GM19455 (cell line): ENCODE results near the gene ZMIZ1.

Source experiments
- ATAC-seq: cut with Tn5 transposase; IDR thresholded peaks from one replicate; pipeline ENCODE4 v1.9.1; 2021; ENCODE audit not compliant: unreplicated experiment

Gene ZMIZ1

GRCh38 chr10:79166312-79166721, 97.6 kb downstream of the ZMIZ1 start:
- ATAC-seq = no peak

- no peak for ATAC-seq
Measured at GRCh38 chr10:79166741-79167140, 98.0 kb downstream of the ZMIZ1 start.

DNA sequence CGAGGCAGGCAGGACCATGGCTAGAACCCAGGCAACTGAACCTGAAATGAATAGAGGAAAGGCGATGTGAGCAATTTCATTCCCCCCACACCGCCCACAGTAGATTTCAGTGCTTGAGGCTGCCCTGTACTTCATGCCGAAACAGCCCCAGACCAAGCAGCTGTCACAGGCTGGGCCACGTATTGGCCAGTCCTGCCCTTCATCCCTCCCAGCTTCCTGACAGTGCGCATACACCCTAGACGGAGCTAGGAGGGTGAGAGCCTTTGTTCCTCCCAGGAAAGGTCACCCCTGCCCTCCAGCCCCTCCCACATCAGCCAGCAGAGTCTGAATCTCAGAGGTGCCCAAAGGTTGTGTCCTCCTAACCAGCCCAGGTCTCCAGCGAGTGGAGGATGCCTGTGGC, 98.8 kb downstream of the ZMIZ1 start:
- no peak for ATAC-seq

- no peak for ATAC-seq
Measured at GRCh38 chr10:79168210-79168609, 99.4 kb downstream of the ZMIZ1 start.

- ATAC-seq = no peak
Measured at GRCh38 chr10:79170226-79170752, 101.5 kb downstream of the ZMIZ1 start.

DNA sequence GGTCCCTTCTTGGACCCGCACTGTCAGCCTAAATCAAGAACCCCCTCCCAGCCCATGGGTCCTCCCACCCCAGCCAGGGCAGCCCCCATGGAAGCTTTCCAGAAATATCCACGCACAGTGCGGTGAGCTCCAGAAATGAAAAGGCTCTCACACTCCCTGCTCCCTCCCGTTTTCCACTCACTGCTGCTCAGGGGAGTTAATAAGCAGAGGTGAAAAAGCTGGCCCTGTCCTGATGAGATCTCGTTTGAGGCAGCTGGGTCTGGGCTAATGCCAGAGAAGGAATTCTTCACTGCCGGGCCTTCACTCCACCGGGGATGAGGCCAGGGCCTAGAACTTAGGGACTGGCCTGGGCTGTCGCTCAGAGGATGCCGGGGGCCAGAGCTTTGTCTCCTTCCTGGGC, 102.2 kb downstream of the ZMIZ1 start:
- no peak for ATAC-seq

DNA sequence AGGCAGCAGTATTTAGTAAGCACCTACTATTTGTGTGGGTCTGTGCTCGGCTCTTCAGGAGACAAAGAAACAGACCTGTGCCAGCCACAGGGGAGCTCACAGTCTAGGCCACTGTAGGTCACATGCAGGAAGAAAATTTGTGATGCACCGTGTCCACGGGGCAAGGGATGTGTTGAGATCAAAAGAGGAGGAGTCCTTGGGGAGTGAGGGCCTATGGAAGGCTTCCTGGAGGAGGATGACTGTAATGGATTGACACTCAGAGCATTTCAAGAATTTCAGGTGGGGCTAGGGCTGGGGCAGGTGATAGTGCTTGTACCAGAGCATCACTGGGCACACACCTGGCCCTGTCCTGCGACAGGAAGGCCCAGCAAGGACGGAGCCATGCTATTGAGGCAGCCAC, 102.7 kb downstream of the ZMIZ1 start:
- no peak for ATAC-seq

DNA sequence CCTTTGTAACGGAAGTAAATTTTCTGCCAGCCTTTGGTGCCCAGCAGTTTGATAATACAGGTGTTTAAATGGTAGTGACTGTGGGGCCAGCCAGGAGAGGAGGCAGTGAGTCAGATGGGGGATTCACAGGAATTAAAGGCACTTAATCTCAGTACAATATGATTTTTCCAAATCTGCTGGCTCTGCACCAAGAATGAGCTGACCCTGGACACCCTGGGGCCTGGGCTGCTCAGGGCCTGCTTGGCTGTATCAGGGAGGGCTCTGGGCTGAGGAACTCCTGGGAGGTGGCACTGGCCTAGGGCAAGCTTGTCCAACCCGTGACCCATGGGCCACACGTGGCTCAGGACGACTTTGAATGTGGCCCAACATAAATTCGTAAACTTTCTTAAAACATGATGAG, 104.1 kb downstream of the ZMIZ1 start:
- no peak for ATAC-seq

GRCh38 chr10:79173582-79174262, 105.0 kb downstream of the ZMIZ1 start:
- no peak for ATAC-seq

GRCh38 chr10:79176052-79176501, 107.3 kb downstream of the ZMIZ1 start:
- ATAC-seq = no peak

- no peak for ATAC-seq
Measured at GRCh38 chr10:79176949-79177602, 108.3 kb downstream of the ZMIZ1 start.

DNA sequence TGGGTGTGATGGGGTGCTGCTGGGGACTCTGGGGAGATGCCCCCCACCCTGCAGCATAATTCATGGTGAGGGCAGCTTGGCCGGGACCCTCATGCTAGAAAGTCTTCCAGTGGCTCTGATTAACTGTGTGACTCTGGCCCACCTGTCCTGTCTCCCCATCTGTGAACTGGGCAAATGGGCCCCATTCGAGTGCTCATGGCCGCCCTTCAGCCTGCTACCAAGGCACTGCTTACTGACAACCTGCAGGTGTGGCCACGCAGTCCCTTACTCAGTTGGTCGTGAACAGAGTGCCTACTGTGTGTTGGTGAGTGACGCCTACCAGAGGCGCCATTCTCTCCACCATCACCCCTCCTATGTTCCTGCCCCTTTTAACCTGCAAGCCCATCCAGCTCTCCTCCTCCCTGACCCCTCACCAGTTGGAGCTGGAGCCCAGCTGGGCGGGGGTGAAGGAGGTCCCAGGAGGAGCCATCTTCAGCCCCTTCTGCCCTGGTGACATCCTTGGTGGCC, 109.4 kb downstream of the ZMIZ1 start:
- no peak for ATAC-seq

GRCh38 chr10:79178614-79179163, 109.9 kb downstream of the ZMIZ1 start:
- no peak for ATAC-seq

- no peak for ATAC-seq
Measured at GRCh38 chr10:79179164-79179956, 110.6 kb downstream of the ZMIZ1 start.

DNA sequence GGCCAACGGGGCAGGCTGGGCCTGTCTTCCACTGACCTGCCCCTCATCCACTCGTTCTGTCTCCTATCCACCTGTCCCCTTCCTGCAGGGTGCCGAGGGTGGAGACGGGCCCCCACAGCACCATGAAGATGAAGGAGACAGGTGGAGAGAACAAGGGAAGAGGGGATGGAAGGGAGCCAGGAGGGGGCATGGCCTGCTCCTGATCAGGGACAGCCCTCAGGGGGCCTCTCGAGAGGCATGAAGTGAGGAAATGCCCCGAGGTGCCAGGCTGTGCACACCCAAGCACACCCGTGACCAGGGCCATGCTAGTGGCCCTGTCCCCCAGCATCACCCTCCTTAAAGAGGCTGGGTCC, 111.2 kb downstream of the ZMIZ1 start:
- no peak for ATAC-seq

DNA sequence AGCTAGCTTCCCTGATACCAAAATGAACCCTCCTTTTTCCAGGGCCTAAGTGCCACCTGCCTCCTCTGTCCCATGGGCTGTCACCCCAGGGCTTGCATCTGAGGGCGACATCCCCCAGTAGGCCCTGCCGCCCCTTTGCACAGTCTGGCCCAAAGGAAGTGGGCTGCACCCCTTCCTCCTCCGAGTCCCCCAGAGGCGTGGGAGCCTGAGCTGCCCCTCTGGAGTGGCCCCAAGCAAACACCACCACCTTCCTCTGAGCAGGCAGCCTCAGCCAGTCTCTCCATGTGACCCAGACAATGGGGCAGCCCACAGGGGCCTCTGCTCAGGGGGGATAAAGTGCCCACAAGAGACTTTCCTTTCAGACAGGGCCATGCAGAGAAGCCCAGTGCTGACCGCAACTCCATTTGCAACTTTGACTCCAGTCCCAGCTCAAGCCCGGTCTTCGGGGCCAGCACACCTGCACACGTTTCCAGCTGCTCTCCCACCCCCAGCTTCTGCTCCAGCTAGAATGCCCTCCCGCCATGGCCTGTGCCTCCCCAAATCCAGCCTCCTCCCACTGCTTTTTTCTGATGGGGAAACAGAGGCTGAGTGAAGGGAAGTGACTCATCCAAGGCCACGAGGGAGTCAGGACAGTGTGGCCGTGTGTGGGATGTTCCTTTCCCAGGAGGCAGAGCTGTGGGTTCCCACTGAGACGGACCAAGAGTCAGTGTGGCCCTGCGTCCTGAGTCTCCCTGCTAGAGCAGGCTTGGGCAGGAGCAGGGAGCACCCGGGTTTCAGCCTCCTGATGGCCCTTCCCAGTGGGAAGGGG, 111.9 kb downstream of the ZMIZ1 start:
- no peak for ATAC-seq

DNA sequence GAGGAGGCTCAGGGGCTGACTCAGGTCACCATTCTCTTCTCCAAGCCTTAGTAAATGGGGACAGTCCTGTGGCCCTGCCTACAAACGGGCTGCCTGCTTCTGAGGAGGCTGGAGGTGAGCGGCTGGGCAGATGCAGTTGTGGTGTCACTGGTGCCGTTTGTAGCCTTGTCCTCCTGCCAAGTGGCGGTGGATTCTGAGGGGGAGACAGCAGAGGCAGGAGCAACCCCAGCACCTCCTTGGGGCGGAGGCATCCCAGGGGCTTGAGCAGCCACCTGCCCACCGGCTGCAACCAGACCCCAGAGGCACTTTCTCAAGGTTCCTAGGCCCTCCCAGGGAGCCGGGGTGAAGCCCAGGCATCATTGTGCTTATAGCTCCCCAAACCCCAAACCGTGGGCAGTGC, 112.5 kb downstream of the ZMIZ1 start:
- no peak for ATAC-seq

DNA sequence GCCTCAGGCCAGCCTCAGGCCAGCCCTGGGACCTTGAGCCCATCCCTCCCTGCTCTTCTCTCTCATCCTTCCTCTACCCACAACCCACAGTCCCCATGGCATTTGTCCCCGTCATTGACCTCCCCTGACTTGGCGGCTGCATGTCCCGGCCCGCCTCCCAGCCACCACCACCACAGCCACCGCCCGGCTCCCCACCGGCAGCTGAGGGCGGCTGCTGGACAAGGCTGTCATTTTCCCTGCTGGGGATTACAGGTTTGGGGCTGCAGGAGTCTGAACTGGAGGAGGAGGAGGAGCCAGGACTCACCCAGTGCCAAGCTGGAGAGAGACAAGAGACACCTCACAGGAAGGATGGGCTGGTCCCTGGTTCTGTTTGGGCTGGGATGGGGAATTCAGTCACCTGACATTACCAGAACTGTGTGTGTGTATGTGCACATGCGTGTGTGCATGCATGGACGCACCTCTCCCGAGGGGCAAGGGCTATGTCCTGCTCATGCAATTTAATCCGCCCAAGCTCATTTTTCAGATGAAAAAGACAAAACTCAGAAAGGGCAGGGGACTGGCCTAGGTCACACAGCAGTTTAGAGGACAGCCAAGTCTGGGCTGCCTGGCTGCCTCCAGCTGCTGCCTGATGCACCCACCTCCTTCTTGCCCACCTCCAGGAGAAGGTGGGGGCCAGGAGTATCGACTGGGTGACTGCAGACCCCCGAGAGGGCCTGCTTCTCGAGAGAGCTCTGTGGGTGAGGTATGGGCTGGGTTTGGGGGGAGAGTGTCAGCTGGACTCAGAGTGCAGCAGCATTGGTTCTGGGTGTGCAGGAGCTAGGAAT, 113.1 kb downstream of the ZMIZ1 start:
- no peak for ATAC-seq

GRCh38 chr10:79182781-79183467, 114.2 kb downstream of the ZMIZ1 start:
- ATAC-seq = no peak
